Muscle layer of colon (tissue), 2 donors: Measurements from ENCODE around the gene INHA.

ENCODE experiments used
- H3K27ac ChIP-seq: one replicate; pipeline ENCODE4 v1.7.0; 2013; ENCODE audit warnings: low read depth, mild to moderate bottlenecking, low read length, moderate library complexity
- H3K27me3 ChIP-seq, 2 donors: one replicate each; pipeline ENCODE4 v1.7.0; 2013; ENCODE audit warnings: low read length in 2 of 2, mild to moderate bottlenecking in 2 of 2; ENCODE audit not compliant: insufficient read depth in 2 of 2, control insufficient read depth in 1 of 2
- H3K36me3 ChIP-seq: one replicate; pipeline ENCODE4 v1.7.0; 2013; ENCODE audit warnings: mild to moderate bottlenecking, low read length; ENCODE audit not compliant: insufficient read depth
- H3K4me1 ChIP-seq: one replicate; pipeline ENCODE4 v1.7.0; 2013; ENCODE audit warnings: mild to moderate bottlenecking, low read length; ENCODE audit not compliant: insufficient read depth
- H3K4me3 ChIP-seq, 2 donors: one replicate each; pipeline ENCODE4 v1.7.0; 2013; ENCODE audit warnings: low read length in 2 of 2, low read depth in 1 of 2, mild to moderate bottlenecking in 1 of 2, moderate library complexity in 1 of 2
- H3K9ac ChIP-seq: one replicate; pipeline ENCODE4 v1.7.0; 2013; ENCODE audit warnings: low read length
- H3K9me3 ChIP-seq: one replicate; pipeline ENCODE4 v1.7.0; 2013; ENCODE audit warnings: mild to moderate bottlenecking, low read length
- donor health status: abdominal sarcoma.
- donor health status: Adenocarcinoma of cecum.

INHA gene

DNA sequence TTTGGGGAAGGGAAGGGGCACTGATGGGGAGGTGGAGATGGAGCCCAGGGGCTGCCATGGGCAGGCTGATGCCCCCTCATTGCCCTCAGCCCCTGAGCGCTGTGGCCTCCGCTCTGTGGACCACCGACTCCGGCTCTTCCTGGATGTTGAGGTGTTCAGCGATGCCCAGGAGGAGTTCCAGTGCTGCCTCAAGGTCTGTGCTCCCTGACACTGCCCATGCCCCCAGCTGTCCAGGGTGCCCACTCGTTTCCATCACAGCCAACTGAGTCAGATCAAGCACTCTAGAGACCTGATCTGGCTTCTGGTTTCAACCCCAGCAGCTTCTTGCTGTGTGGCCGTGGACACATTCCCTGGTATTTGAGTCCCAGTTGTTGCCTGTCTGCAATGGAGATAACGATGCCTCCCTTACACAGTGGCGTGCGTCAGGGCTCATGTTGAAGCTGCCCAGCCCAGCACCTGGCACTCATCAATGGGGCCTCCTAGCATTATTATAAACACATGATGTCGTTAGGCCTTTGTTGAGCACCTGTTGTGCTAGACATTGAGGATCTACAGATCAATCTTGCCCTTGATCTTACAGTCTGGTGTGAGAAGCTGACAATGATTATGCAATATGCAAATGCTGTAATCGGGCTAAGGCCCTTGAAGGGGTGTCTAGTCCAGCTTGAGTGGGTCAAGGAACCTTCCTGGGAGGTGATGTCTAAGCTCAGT, 39.9 kb downstream of the INHA start:
- H3K36me3 ChIP-seq = peaks cover 57% of the 10 kb centered on the region
- H3K9ac ChIP-seq = no peak overlapping the region
- H3K9me3 ChIP-seq = no peaks in the 10 kb centered on the region
- no peaks in the 10 kb centered on the region for H3K27me3 ChIP-seq
- no peak overlapping the region for H3K4me3 ChIP-seq
- no peaks in the 10 kb centered on the region for H3K4me1 ChIP-seq
- no peak overlapping the region for H3K27ac ChIP-seq

DNA sequence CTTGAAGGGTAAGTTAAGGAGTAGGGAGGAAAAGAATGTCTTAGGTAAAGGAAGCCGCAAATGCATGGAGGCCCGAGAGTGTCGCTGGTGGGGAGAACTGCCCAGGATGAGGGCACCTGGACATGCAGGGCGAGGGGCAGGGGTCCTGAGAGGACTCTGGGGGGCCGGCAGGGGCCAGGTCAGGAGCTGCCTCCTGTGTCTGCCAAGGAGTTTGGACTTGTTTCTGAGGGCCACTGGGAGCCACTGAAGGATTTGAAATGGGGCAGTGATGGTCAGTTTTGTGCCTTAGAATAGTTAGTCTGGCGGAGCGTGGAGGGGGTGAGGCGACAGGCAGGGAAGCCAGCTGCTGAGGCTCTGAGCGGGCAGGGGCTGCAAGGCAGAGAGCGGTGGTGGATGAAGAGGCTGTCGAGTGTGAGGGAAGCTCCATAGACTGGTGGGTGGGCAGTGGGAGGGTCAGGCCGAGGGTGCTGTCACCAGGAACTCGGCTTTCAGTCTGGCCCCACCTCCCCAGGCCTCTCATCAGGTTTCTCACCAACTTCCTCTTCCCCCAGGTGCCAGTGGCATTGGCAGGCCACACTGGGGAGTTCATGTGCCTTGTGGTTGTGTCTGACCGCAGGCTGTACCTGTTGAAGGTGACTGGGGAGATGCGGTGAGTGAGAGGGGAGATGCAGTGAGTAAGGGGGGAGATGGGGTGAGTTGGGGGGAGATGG, 40.6 kb downstream of the INHA start:
- Histone ChIP-seq H3K36me3 (peaks cover 53% of the 10 kb centered on the region), H3K27ac (no peak overlapping the region), H3K27me3 (no peaks in the 10 kb centered on the region), H3K4me1 (no peaks in the 10 kb centered on the region), H3K9ac (no peak overlapping the region), H3K9me3 (no peaks in the 10 kb centered on the region), H3K4me3 (no peak overlapping the region)

DNA sequence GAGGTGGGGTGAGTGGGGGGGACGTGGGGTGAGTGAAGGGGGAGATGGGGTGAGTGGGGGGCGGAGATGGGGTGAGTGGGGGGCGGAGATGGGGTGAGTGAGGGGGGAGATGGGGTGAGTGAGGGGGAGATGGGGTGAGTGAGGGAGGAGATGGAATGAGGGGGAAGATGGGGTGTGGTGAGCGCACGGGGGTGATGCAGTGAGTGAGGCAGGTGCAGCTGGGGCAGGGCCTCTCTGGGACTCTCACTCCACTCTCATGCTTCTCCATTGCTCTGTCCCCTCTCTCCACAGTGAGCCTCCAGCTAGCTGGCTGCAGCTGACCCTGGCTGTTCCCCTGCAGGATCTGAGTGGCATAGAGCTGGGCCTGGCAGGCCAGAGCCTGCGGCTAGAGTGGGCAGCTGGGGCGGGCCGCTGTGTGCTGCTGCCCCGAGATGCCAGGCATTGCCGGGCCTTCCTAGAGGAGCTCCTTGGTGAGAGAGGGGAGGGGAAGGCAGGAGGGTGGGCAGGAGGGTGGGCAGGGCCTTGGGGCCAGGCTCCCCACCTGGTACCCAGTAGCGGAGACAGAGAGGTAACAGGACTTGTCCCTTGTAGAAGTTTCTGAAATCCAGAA, 41.5 kb downstream of the INHA start:
- Histone ChIP-seq H3K36me3 (peaks cover 45% of the 10 kb centered on the region), H3K4me3 (no peak overlapping the region)

DNA sequence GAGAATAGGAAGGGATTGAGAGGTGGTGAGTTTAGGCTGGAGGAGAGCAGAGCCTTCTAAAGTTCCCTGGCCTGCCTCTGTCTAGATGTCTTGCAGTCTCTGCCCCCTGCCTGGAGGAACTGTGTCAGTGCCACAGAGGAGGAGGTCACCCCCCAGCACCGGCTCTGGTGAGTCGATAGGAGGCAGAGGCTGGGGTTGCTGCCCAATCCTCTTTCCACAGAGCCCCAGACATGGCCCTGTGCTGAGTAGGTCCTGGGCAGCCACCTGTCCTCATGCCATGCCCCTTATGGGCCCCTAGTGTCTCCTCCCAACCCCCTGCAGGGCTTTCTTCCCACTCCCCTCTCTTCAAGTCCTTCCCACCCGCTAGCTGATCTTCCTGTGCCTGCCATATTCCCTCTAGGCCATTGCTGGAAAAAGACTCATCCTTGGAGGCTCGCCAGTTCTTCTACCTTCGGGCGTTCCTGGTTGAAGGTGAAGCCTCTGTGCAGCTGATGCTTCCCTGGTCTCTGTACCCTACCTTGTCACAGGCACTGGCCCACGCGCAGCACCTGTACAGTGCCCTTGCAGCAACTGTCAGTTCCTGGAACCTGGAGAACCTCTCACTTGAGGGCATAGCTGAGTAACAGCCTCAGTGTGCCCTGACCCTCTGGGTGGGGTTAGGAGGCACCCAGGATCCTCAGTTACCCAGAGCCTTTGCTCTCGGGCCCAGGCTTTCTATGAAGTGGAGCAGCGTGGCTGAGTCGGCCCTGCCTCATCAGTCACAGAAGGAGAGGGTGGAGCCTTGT, 42.2 kb downstream of the INHA start:
- H3K9me3 ChIP-seq = no peaks in the 10 kb centered on the region
- H3K36me3 ChIP-seq = peaks cover 45% of the 10 kb centered on the region
- no peak overlapping the region for H3K27ac ChIP-seq
- no peak overlapping the region for H3K4me3 ChIP-seq
- no peaks in the 10 kb centered on the region for H3K4me1 ChIP-seq
- H3K9ac ChIP-seq = no peak overlapping the region
- no peaks in the 10 kb centered on the region for H3K27me3 ChIP-seq

More for the DNA sequence above, 41.5 kb downstream of the INHA start:
- Histone ChIP-seq H3K4me1 (no peaks in the 10 kb centered on the region), H3K9me3 (no peaks in the 10 kb centered on the region), H3K9ac (no peak overlapping the region), H3K27me3 (no peaks in the 10 kb centered on the region), H3K27ac (no peak overlapping the region)

DNA sequence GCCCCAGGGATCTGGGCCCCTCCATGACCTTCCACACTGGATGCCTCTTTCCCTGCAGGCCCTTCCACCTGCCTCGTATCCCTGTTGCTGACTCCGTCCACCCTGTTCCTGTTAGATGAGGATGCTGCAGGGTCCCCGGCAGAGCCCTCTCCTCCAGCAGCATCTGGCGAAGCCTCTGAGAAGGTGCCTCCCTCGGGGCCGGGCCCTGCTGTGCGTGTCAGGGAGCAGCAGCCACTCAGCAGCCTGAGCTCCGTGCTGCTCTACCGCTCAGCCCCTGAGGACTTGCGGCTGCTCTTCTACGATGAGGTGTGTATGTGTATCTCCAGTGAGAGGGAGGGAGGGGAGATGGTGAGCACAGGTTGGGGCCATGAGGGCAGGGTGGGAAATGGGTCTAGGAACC, 42.9 kb downstream of the INHA start:
- no peaks in the 10 kb centered on the region for H3K27me3 ChIP-seq
- H3K9ac ChIP-seq = no peak overlapping the region
- H3K4me3 ChIP-seq = no peak overlapping the region
- peaks cover 45% of the 10 kb centered on the region for H3K36me3 ChIP-seq
- H3K27ac ChIP-seq = no peak overlapping the region
- no peaks in the 10 kb centered on the region for H3K9me3 ChIP-seq
- H3K4me1 ChIP-seq = no peaks in the 10 kb centered on the region

DNA sequence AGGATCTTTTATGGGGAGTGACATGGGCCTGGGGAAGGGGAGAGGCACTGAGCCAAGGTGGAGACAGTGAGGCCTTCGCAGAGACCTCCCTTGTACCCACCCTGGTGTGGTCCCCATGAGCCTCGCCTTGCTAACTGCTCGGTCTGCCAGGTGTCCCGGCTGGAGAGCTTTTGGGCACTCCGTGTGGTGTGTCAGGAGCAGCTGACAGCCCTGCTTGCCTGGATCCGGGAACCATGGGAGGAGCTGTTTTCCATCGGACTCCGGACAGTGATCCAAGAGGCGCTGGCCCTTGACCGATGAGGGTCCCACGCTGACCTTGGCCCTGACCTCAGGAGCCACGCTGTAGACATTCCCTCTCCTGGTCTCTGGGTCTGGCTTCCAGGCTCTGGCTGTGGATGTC, 43.8 kb downstream of the INHA start:
- no peak overlapping the region for H3K9ac ChIP-seq
- H3K4me1 ChIP-seq = no peaks in the 10 kb centered on the region
- no peak overlapping the region for H3K4me3 ChIP-seq
- H3K36me3 ChIP-seq = peaks cover 41% of the 10 kb centered on the region
- H3K9me3 ChIP-seq = no peaks in the 10 kb centered on the region
- no peaks in the 10 kb centered on the region for H3K27me3 ChIP-seq
- no peak overlapping the region for H3K27ac ChIP-seq

DNA sequence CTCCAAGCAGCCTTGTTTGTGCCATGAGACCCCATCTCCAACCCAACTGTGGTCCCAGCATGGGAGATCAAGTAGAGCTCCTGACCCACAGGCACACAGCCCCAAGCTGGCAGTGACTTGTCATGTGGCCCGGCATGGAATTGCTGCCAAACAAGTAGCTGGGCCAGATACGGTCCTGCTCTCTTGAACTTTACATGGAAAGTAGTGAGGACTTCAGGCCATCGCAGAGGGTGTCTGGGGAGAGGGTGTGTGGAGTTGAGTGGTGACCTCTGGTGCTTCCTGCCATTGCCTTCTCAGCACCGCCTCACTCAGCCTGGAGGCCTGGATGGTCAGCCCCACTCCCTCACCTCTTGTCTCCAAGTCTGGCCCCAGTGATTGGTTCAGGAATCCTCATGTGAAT, 44.4 kb downstream of the INHA start:
- Histone ChIP-seq H3K27me3 (no peaks in the 10 kb centered on the region), H3K4me1 (no peaks in the 10 kb centered on the region), H3K27ac (no peak overlapping the region), H3K4me3 (no peak overlapping the region), H3K36me3 (peaks cover 35% of the 10 kb centered on the region), H3K9me3 (no peaks in the 10 kb centered on the region), H3K9ac (no peak overlapping the region)

DNA sequence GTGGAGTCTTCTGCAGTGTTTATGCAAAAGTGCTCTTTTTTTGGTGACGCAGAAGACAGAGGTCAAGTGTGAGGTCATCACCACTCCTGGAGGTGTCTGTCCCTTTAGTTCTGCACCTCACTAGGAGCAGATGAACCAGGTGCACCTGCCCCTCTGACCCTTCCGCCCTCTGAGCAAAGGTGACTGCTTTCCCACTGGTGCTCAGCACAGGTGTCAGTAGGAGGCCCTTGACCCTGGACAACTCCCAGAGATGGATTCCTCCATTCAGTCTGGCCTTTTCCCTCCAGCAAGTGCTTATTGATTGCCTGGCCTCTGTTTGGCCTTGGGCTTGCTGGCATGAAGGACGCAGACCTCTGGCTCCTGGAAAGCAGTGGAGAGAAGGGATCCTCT, 46.6 kb downstream of the INHA start:
- H3K4me3 ChIP-seq = no peak overlapping the region
- no peaks in the 10 kb centered on the region for H3K9me3 ChIP-seq
- peaks cover 26% of the 10 kb centered on the region for H3K36me3 ChIP-seq
- H3K27ac ChIP-seq = no peak overlapping the region
- no peak overlapping the region for H3K9ac ChIP-seq
- H3K27me3 ChIP-seq = no peaks in the 10 kb centered on the region
- H3K4me1 ChIP-seq = no peaks in the 10 kb centered on the region

DNA sequence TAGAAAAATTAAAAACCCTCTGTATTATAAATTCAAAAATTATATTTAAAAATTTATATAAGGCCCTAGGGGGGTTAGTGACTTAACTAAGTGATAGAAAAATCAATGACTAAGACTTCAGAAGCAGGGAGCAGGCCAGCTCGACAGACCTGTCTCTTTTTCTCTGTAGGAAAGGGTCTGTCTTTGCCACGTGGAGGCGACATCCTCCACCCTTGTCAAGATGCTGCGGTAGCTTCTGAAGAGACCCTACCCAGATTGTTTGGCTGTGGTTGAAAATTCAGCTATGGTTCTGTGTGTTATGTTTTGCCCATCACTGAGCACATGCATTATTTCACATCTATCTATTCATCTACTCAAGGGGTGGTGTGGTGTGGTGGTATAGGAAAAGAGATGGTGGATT, 47.1 kb downstream of the INHA start:
- Histone ChIP-seq H3K27ac (no peak overlapping the region), H3K4me1 (no peaks in the 10 kb centered on the region)

DNA sequence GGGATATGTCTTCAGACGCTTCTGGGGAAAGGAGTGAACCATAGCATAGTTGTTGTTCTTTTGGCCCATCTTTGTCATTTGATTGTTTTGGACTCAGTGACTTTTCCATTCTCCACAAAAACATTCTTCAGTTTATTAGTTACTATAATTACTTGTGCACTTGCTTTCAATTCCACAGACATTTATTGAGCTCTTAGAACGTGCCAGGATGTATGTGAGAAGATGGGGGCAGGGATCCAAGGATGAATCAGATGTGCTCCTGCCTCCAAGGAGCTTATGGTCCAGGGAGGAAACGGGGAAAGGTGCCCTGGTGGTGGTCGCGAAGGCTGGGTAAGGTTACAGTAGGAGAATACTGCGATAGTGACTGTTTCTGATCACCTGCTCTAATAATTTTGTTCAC, 48.4 kb downstream of the INHA start:
- Histone ChIP-seq H3K27me3 (no peaks in the 10 kb centered on the region), H3K36me3 (peaks cover 9% of the 10 kb centered on the region), H3K27ac (no peak overlapping the region), H3K9ac (no peak overlapping the region), H3K4me3 (no peak overlapping the region), H3K4me1 (no peaks in the 10 kb centered on the region), H3K9me3 (no peaks in the 10 kb centered on the region)

More for the DNA sequence above, 47.1 kb downstream of the INHA start:
- Histone ChIP-seq H3K4me3 (no peak overlapping the region), H3K27me3 (no peaks in the 10 kb centered on the region), H3K36me3 (peaks cover 21% of the 10 kb centered on the region), H3K9ac (no peak overlapping the region), H3K9me3 (no peaks in the 10 kb centered on the region)

DNA sequence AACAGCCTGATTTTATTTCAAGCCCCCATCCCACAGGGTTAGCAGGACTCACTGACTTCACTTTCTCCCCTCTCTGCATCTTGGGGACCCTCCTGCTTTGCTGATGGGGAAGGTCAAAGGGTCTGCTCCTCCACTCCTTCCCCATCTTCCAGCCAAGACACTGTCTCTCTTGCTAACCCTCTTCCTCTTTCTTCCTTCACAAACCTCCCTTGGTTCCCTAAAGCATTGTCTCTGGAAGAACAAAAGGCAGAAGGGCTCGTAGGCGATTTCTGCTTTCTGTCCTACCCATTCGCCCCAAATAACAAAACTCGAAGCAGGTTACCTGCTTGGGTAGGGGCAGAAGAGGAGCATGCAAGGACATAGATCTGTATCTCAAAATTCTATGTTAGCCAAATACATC, 49.8 kb downstream of the INHA start:
- Histone ChIP-seq H3K27ac (no peak overlapping the region), H3K36me3 (no peaks in the 10 kb centered on the region), H3K4me1 (no peaks in the 10 kb centered on the region), H3K9ac (no peak overlapping the region), H3K9me3 (no peaks in the 10 kb centered on the region), H3K27me3 (no peaks in the 10 kb centered on the region), H3K4me3 (no peak overlapping the region)
